Colon (tissue), 2 donors: ENCODE results near the gene MGAT1.
"Not testable (repeated sequence)": the region's sequence is repeated elsewhere in the genome, so short reads cannot be mapped to it uniquely, and the experiment has no call there.

Experiments used
- FAIRE-seq: peaks from 2 replicates; lab custom pipeline; 2012; peaks lifted over from hg19 to GRCh38; lab: Jason Lieb, UNC
- donor health status: control.
- donor health status: control.

The MGAT1 gene

GRCh38 chr5:180785121-180785781 lies 17.4 kb downstream of the MGAT1 start:
- FAIRE-seq = no peak

- FAIRE-seq = no peak
These were observed 18.0 kb downstream of the MGAT1 start for GRCh38 chr5:180784497-180785097.

GRCh38 chr5:180783340-180784052 lies 19.1 kb downstream of the MGAT1 start:
- no peak for FAIRE-seq

- no peak for FAIRE-seq
These were observed 19.9 kb downstream of the MGAT1 start for GRCh38 chr5:180782748-180783147.

- not testable (repeated sequence) for FAIRE-seq
These were observed 20.7 kb downstream of the MGAT1 start for GRCh38 chr5:180781900-180782326.

GRCh38 chr5:180779985-180780610 lies 22.5 kb downstream of the MGAT1 start:
- FAIRE-seq = no peak

GRCh38 chr5:180777475-180777874 lies 25.1 kb downstream of the MGAT1 start:
- no peak for FAIRE-seq

- FAIRE-seq = peak; percentile 94
These were observed 26.2 kb downstream of the MGAT1 start for GRCh38 chr5:180776376-180776775.

GRCh38 chr5:180775624-180776023 lies 27.0 kb downstream of the MGAT1 start:
- no peak for FAIRE-seq

GRCh38 chr5:180771839-180772238 lies 30.8 kb downstream of the MGAT1 start:
- FAIRE-seq = no peak

- no peak for FAIRE-seq
These were observed 32.8 kb downstream of the MGAT1 start for GRCh38 chr5:180769821-180770220.

GRCh38 chr5:180755601-180756000 lies 47.0 kb downstream of the MGAT1 start:
- no peak for FAIRE-seq

GRCh38 chr5:180744253-180744652 lies 58.4 kb downstream of the MGAT1 start:
- no peak for FAIRE-seq

GRCh38 chr5:180742727-180743126 lies 59.9 kb downstream of the MGAT1 start:
- no peak for FAIRE-seq

GRCh38 chr5:180740953-180741352 lies 61.7 kb downstream of the MGAT1 start:
- not testable (repeated sequence) for FAIRE-seq

- no peak for FAIRE-seq
These were observed 62.6 kb downstream of the MGAT1 start, which contains the start of gene OR2Y1 for GRCh38 chr5:180739958-180740357. TSS of gene OR2Y1 (minus strand) at chr5:180740058. CDS start at chr5:180740058, 0 bp downstream.

- FAIRE-seq = no peak
These were observed 63.3 kb downstream of the MGAT1 start for GRCh38 chr5:180739271-180739670.

GRCh38 chr5:180736536-180736935 lies 66.1 kb downstream of the MGAT1 start:
- no peak for FAIRE-seq
